SK-N-SH (cell line): Measurements from ENCODE around the gene BRD1.

Source experiments
- CTCF ChIP-seq: fragments of 200-600 bp; sonication (generic); IDR thresholded peaks from 2 replicates; pipeline ENCODE4 v1.6.1; 2017; ENCODE audit warnings: antibody characterized with exemption, mild to moderate bottlenecking, moderate library complexity
- EP300 ChIP-seq, 2 experiments: IDR thresholded peaks; 2 replicates each; pipeline versions ENCODE4 v1.4.0 to v1.6.1; 2012; ENCODE audit warnings: borderline replicate concordance in 1 of 2, low read depth in 1 of 2, low read length in 1 of 2
- EZH2phosphoT487 ChIP-seq: fragments of 200-600 bp; sonication (generic); IDR thresholded peaks from 2 replicates; pipeline ENCODE4 v1.6.1; 2017; ENCODE audit warnings: low read depth, mixed run types, mild to moderate bottlenecking, antibody characterized with exemption, moderate library complexity, borderline replicate concordance
- FOXJ3 ChIP-seq: sonication (generic); formaldehyde crosslinking; IDR thresholded peaks from 2 replicates; pipeline ENCODE4 v1.5.1; 2020; ENCODE audit warnings: mild to moderate bottlenecking, missing genetic modification reagents
- FOXM1 ChIP-seq: IDR thresholded peaks from 2 replicates; pipeline ENCODE4 v1.4.0; 2012; ENCODE audit warnings: low read depth, mild to moderate bottlenecking
- GATA2 ChIP-seq: sonication (generic); formaldehyde crosslinking; IDR thresholded peaks from 2 replicates; pipeline ENCODE4 v1.5.0; 2020; ENCODE audit warnings: mild to moderate bottlenecking, missing genetic modification reagents
- JUND ChIP-seq: IDR thresholded peaks from 2 replicates; pipeline ENCODE4 v1.4.0; 2012
- MAX ChIP-seq: IDR thresholded peaks from 2 replicates; pipeline ENCODE4 v1.4.0; 2012; ENCODE audit warnings: low read depth
- POLR2AphosphoS5 ChIP-seq: IDR thresholded peaks from 2 replicates; pipeline ENCODE4 v1.6.1; 2012; ENCODE audit warnings: low read depth, low read length
- RAD21 ChIP-seq: IDR thresholded peaks from 2 replicates; pipeline ENCODE4 v1.6.1; 2012; ENCODE audit warnings: mild to moderate bottlenecking, low read length
- TAF1 ChIP-seq: IDR thresholded peaks from 2 replicates; pipeline ENCODE4 v1.6.1; 2012; ENCODE audit warnings: low read depth, mild to moderate bottlenecking, low read length, moderate library complexity, borderline replicate concordance
- TCF12 ChIP-seq: IDR thresholded peaks from 2 replicates; pipeline ENCODE4 v1.4.0; 2012
- TEAD4 ChIP-seq: IDR thresholded peaks from 2 replicates; pipeline ENCODE4 v1.4.0; 2012; ENCODE audit warnings: mild to moderate bottlenecking, borderline replicate concordance; ENCODE audit not compliant: insufficient read depth

DNA sequence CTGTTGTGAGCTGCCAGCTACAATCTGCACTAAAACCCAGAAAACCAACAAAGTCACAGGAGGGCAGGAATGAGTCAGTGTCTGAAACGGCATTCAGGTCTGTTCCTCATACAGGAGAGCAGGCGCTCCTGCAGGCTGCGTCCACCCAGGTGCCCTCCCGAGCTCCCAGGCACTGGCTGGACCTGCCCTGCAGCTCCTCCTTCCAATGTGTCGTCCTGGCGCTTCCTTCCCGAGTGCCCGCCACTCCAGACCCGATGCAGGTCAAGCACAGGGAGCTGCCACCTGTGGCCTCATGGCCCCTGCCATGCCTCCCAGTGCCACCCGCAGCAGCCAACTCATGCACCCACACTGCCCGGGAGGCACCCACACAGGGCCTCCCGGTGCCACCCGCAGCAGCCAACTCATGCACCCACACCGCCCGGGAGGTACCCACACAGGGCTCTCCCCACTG lies 12.0 kb downstream of the BRD1 start:
- TF ChIP-seq JUND (no peak), TEAD4 (no peak), POLR2AphosphoS5 (no peak), GATA2 (CRISPR knock-in tag) (no peak), FOXJ3 (CRISPR knock-in tag) (no peak), MAX (no peak), EP300 (IDR thresholded peaks at IDR 0.05; ENCODE audit: borderline replicate concordance in 1 of 2, low read depth in 1 of 2, low read length in 1 of 2) (no peak), CTCF (no peak), TCF12 (no peak), RAD21 (no peak), TAF1 (no peak), EZH2phosphoT487 (no peak), FOXM1 (no peak)
